Fibroblast of villous mesenchyme (primary cell): ENCODE results near the gene PLEKHA7. TPM values are rescaled to one million over a fixed set of nuclear protein-coding genes. Genes with fewer than 3 reads are reported as not detected.

Experiments
- DNase-seq: peaks from one replicate; pipeline ENCODE4 v3.0.0-alpha.2; 2010; ENCODE audit warnings: low read depth
- H3K4me3 ChIP-seq: 2 replicates; pipeline ENCODE4 v1.5.1; 2011; ENCODE audit warnings: low read depth, mild to moderate bottlenecking, low read length
- total RNA-seq: library from RNA; depleted of rRNA; stranded (reverse); fragments of >200 nt; gene quantifications from 2 replicates; pipeline ENCODE4 v1.2.3, GENCODE V29; 2012
- TF ChIP-seq, protein P1 (sequence below): IDR thresholded peaks from 2 replicates; pipeline ENCODE4 v1.5.1; 2012; ENCODE audit warnings: low read depth, mild to moderate bottlenecking, low read length; ENCODE audit not compliant: insufficient read depth

PLEKHA7 gene
- total RNA-seq, 1 donor, result 0.86 TPM

- no peak overlapping the region for H3K4me3 ChIP-seq
- DNase-seq, result no peak
- TF ChIP-seq, protein P1, sequence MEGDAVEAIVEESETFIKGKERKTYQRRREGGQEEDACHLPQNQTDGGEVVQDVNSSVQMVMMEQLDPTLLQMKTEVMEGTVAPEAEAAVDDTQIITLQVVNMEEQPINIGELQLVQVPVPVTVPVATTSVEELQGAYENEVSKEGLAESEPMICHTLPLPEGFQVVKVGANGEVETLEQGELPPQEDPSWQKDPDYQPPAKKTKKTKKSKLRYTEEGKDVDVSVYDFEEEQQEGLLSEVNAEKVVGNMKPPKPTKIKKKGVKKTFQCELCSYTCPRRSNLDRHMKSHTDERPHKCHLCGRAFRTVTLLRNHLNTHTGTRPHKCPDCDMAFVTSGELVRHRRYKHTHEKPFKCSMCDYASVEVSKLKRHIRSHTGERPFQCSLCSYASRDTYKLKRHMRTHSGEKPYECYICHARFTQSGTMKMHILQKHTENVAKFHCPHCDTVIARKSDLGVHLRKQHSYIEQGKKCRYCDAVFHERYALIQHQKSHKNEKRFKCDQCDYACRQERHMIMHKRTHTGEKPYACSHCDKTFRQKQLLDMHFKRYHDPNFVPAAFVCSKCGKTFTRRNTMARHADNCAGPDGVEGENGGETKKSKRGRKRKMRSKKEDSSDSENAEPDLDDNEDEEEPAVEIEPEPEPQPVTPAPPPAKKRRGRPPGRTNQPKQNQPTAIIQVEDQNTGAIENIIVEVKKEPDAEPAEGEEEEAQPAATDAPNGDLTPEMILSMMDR, result no peak
Measured at GRCh38 chr11:16799221-16799620, 215.0 kb downstream of the PLEKHA7 start.

DNA sequence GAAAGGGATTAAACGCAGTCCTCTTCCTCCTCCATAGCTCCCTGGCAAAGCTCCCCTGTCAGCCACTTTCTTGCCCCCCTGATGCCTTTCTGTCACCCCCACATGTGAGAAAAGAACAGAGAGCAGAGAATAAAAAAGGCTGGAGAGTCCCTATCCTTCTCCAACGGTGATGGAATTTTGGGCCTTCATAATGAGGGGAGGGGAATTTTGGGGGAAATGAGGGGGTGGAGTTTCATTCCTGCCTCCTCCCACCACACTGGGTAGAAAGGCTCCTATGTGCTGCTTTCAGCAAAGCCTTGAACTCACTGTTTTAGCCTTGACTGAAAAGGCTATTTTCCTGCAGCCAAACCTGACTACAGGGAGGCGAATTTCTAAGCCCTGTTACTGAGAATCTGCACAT is 216.4 kb downstream of the PLEKHA7 start:
- no peak overlapping the region for H3K4me3 ChIP-seq
- DNase-seq, result no peak
- TF ChIP-seq, protein P1, result no peak

DNA sequence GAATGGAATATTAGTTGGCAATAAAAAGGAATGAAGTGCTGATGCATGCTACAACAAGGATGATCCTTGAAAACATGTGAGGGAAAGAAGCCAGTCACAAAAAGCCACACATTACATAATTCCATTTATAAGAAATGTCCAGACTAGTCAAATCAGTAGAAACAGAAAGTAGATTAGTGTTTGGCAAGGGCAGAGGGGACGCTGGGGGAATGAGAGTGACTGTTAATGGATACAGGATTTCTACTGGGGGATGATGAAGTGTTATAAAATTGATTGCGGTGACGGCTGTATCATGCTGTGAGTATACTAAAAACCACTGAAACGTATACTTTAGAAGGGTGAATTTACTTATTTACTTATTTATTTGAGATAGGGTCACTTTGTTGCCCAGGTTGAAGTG is 217.9 kb downstream of the PLEKHA7 start:
- no peak overlapping the region for H3K4me3 ChIP-seq
- no peak for DNase-seq
- TF ChIP-seq, protein P1, result no peak

DNA sequence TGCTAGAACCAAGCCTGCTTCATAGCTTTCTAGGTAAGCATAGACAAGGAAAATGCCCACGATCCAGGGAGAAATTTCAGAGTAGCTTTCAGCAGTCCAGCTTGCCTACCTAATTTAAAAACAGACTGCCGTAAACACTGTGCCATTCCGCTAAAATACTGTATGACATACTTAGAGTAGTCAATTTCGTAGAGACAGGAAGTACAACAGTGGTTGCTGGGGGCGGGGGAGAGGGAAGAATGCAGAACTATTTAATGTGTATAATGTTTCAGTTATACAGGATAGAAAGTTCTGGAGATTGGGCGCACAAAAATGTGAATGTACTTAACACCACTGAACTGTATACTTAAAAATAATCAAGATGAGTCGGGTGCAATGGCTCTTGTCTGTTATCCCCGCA is 219.1 kb downstream of the PLEKHA7 start:
- H3K4me3 ChIP-seq, result no peak overlapping the region
- DNase-seq, result no peak
- TF ChIP-seq, protein P1, result no peak

DNA sequence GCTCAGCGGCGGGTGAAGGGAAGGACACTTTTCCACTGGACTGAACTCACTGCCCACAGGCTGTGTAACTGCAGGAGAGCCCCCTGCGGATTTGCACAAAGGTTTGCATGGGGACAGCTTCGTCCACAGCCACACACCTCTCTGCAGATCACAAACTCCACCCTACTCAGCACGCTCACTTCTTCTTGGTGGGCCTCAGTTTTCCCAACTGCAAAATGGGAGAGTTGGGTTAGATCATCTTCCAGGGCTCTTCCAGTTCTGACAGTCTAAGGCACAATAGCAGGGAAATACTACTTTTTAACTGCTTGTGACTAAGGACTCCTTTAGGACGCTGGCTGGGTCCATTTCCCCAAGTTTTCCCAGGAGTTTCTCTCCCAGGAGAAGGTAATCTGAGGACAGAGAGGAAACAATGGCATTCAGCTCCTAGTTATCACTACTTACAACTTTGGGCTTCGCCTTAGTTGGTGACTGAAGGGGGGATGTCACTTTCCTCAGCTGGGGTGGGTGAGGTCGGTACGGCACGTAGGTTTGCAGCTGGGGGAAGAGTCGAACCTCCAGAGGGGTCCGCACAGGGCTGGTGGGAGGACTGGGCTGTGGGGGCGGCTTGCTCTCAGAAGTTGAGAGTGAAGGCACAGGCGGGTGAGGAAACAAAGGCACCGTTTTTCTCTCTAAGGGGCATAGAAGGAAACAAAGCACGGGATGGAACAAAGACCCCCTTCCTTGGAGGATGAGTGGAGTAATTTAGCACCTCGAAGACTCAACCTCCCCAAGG is 220.0 kb downstream of the PLEKHA7 start:
- no peak for DNase-seq
- TF ChIP-seq, protein P1, result no peak
- no peak overlapping the region for H3K4me3 ChIP-seq

GRCh38 chr11:16793511-16793910 is 220.7 kb downstream of the PLEKHA7 start:
- TF ChIP-seq, protein P1, result no peak
- DNase-seq, result no peak
- no peak overlapping the region for H3K4me3 ChIP-seq

- DNase-seq, result no peak
- TF ChIP-seq, protein P1, result no peak
- no peak overlapping the region for H3K4me3 ChIP-seq
Measured at GRCh38 chr11:16793009-16793408, 221.2 kb downstream of the PLEKHA7 start.
